Mesenchymal stem cell (in vitro differentiated cells and primary cell): ENCODE results near the gene FHIT.

ENCODE experiments used
- DNase-seq: peaks from one replicate; pipeline ENCODE4 v3.0.0-alpha.2; 2013
- H2AFZ ChIP-seq: one replicate; pipeline ENCODE4 v1.6.1; 2013; ENCODE audit warnings: low read depth, mild to moderate bottlenecking, control low read depth, inconsistent platforms, low read length, moderate library complexity
- H2AK5ac ChIP-seq: 2 replicates; pipeline ENCODE4 v1.6.1; 2013; ENCODE audit warnings: low read length, moderate library complexity, mild to moderate bottlenecking, inconsistent platforms; ENCODE audit not compliant: severe bottlenecking
- H2BK120ac ChIP-seq: one replicate; pipeline ENCODE4 v1.6.1; 2013; ENCODE audit warnings: low read depth, mild to moderate bottlenecking, inconsistent platforms, low read length, moderate library complexity
- H2BK12ac ChIP-seq, 2 experiments: one replicate each; pipeline ENCODE4 v1.6.1; 2013; ENCODE audit warnings: inconsistent platforms in 2 of 2, low read length in 2 of 2, mild to moderate bottlenecking in 2 of 2, moderate library complexity in 2 of 2, control low read depth in 1 of 2
- H2BK15ac ChIP-seq: one replicate; pipeline ENCODE4 v1.6.1; 2013; ENCODE audit warnings: mild to moderate bottlenecking, low read depth, inconsistent platforms; ENCODE audit not compliant: poor library complexity, severe bottlenecking
- H2BK5ac ChIP-seq: 2 replicates; pipeline ENCODE4 v1.6.1; 2013; ENCODE audit warnings: low read depth, mild to moderate bottlenecking, low read length, control low read depth, inconsistent platforms; ENCODE audit not compliant: poor library complexity, severe bottlenecking
- H3K14ac ChIP-seq, 2 experiments: one replicate each; pipeline ENCODE4 v1.6.1; 2013; ENCODE audit warnings: inconsistent platforms in 2 of 2, low read length in 2 of 2, control low read depth in 1 of 2, mild to moderate bottlenecking in 1 of 2, moderate library complexity in 1 of 2
- H3K18ac ChIP-seq, 2 experiments: one replicate each; pipeline ENCODE4 v1.6.1; 2013; ENCODE audit warnings: inconsistent platforms in 2 of 2, low read length in 2 of 2, control low read depth in 1 of 2, low read depth in 1 of 2, mild to moderate bottlenecking in 1 of 2
- H3K23ac ChIP-seq, 2 experiments: one replicate each; pipeline ENCODE4 v1.6.1; 2013; ENCODE audit warnings: inconsistent platforms in 2 of 2, low read length in 2 of 2, mild to moderate bottlenecking in 2 of 2, moderate library complexity in 2 of 2, control low read depth in 1 of 2
- H3K27ac ChIP-seq: 2 replicates; pipeline ENCODE4 v1.5.1; 2013; ENCODE audit warnings: mild to moderate bottlenecking, moderate library complexity, low read length, control low read depth, inconsistent platforms; ENCODE audit not compliant: poor library complexity, severe bottlenecking
- H3K27me3 ChIP-seq, 2 experiments: 2 replicates each; pipeline versions ENCODE4 v1.6.1 to v1.7.0; 2013; ENCODE audit warnings: low read length in 2 of 2, mild to moderate bottlenecking in 2 of 2, moderate library complexity in 2 of 2, control low read depth in 1 of 2, inconsistent platforms in 1 of 2; ENCODE audit not compliant: control insufficient read depth in 1 of 2, insufficient read depth in 1 of 2
- H3K36me3 ChIP-seq, 2 experiments: 2 replicates each; pipeline versions ENCODE4 v1.6.1 to v1.7.0; 2013; ENCODE audit warnings: low read length in 2 of 2, control low read depth in 1 of 2, inconsistent platforms in 1 of 2, low read depth in 1 of 2, mild to moderate bottlenecking in 1 of 2; ENCODE audit not compliant: insufficient read depth in 2 of 2, control insufficient read depth in 1 of 2
- H3K4ac ChIP-seq, 2 experiments: one replicate each; pipeline ENCODE4 v1.6.1; 2013; ENCODE audit warnings: inconsistent platforms in 2 of 2, low read length in 2 of 2, mild to moderate bottlenecking in 2 of 2, moderate library complexity in 2 of 2, control low read depth in 1 of 2, low read depth in 1 of 2
- H3K4me1 ChIP-seq: 2 replicates; pipeline ENCODE4 v1.6.1; 2013; ENCODE audit warnings: low read depth, low read length, control low read depth; ENCODE audit not compliant: control insufficient read depth, insufficient read depth
- H3K4me2 ChIP-seq: 2 replicates; pipeline ENCODE4 v1.6.1; 2013; ENCODE audit warnings: low read length, mild to moderate bottlenecking, inconsistent platforms; ENCODE audit not compliant: poor library complexity, severe bottlenecking
- H3K4me3 ChIP-seq, 2 experiments: 2 replicates each; pipeline versions ENCODE4 v1.5.1 to v1.7.0; 2013; ENCODE audit warnings: low read length in 2 of 2, mild to moderate bottlenecking in 2 of 2, control low read depth in 1 of 2, low read depth in 1 of 2; ENCODE audit not compliant: insufficient read depth in 1 of 2
- H3K79me1 ChIP-seq: replicated peaks from 2 replicates; pipeline ENCODE4 v1.6.1; 2013; ENCODE audit warnings: mild to moderate bottlenecking, control low read depth, low read length, inconsistent platforms; ENCODE audit not compliant: poor library complexity, severe bottlenecking
- H3K9ac ChIP-seq: 2 replicates; pipeline ENCODE4 v1.7.0; 2013; ENCODE audit warnings: mild to moderate bottlenecking, low read length, moderate library complexity
- H3K9me3 ChIP-seq: 2 replicates; pipeline ENCODE4 v1.7.0; 2013; ENCODE audit warnings: mild to moderate bottlenecking, low read length; ENCODE audit not compliant: control insufficient read depth
- H4K8ac ChIP-seq: one replicate; pipeline ENCODE4 v1.6.1; 2013; ENCODE audit warnings: inconsistent platforms, mild to moderate bottlenecking, low read length, moderate library complexity
- H4K91ac ChIP-seq: one replicate; pipeline ENCODE4 v1.6.1; 2013; ENCODE audit warnings: mild to moderate bottlenecking, low read length, inconsistent platforms
- WGBS: methylation state at CpG from one replicate; pipeline ENCODE4 v1.1.7; 2013; ENCODE audit warnings: mixed read lengths; 5-methylcytosine and 5-hydroxymethylcytosine counted together

FHIT gene

DNA sequence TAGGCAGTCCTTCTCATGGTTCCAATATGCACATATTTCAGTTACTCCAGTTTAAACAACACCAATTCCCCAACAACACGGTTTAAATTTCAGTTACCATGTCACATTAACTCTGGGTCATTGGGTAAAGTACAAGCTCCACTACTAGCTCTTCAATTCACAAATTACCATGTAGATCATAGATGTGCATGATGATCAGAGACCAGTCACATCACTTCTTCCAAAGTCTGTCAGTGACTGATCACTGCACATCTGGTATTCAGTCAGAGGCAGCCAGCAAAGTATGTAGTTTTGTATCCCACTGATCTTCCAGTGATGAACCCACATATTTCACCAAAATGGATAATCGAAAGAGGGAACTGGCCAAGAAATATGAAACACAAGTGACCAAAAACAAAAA, 1223.0 kb downstream of the FHIT start:
- Histone ChIP-seq H2AK5ac (no peak overlapping the region), H2BK15ac (no peak overlapping the region), H3K4me1 (no peaks in the 10 kb centered on the region), H3K4me2 (no peak overlapping the region), H3K18ac (no peak overlapping the region), H2BK12ac (no peak overlapping the region), H3K27ac (no peak overlapping the region), H3K23ac (no peak overlapping the region), H3K79me1 (no peaks in the 10 kb centered on the region), H2BK5ac (no peak overlapping the region), H3K4ac (no peak overlapping the region), H4K91ac (no peak overlapping the region), H3K36me3 (no peaks in the 10 kb centered on the region), H4K8ac (no peak overlapping the region), H3K9me3 (no peaks in the 10 kb centered on the region), H2BK120ac (no peak overlapping the region), H3K4me3 (no peak overlapping the region), H3K9ac (no peak overlapping the region), H2AFZ (no peak overlapping the region), H3K14ac (no peak overlapping the region), H3K27me3 (no peaks in the 10 kb centered on the region)
- no peak for DNase-seq
- WGBS: 37% methylated on average over 1 of the region's 2 CpGs

DNA sequence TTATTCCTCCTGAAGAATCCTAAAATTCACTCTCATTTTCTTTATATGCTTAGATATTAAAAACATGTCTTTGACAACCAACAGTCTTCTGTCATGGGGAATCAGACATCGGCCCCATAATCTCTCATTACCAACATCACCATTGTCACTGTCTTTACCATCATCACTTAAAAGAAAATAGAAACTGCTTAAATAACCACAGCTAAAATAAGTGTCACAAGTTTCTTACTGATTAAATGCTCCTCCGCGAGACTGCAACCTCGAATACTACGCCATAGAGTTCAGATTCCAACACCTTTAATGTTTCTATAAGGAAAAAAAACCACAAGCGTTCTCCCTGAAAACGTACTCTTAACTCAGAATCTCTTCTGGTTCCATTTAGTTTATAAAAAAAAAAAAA, 1223.9 kb downstream of the FHIT start:
- Histone ChIP-seq H3K79me1 (no peaks in the 10 kb centered on the region), H3K23ac (no peak overlapping the region), H3K4me1 (no peaks in the 10 kb centered on the region), H3K4me2 (no peak overlapping the region), H3K9me3 (no peaks in the 10 kb centered on the region), H3K14ac (no peak overlapping the region), H4K91ac (no peak overlapping the region), H2BK12ac (no peak overlapping the region), H2BK5ac (no peak overlapping the region), H3K4ac (no peak overlapping the region), H2AK5ac (no peak overlapping the region), H2AFZ (no peak overlapping the region), H2BK15ac (no peak overlapping the region), H3K27ac (no peak overlapping the region), H3K27me3 (no peaks in the 10 kb centered on the region), H3K4me3 (no peak overlapping the region), H3K9ac (no peak overlapping the region), H4K8ac (no peak overlapping the region), H3K18ac (no peak overlapping the region), H2BK120ac (no peak overlapping the region), H3K36me3 (no peaks in the 10 kb centered on the region)
- no peak for DNase-seq
- 96% methylated on average over 5 of the region's 7 CpGs for WGBS

DNA sequence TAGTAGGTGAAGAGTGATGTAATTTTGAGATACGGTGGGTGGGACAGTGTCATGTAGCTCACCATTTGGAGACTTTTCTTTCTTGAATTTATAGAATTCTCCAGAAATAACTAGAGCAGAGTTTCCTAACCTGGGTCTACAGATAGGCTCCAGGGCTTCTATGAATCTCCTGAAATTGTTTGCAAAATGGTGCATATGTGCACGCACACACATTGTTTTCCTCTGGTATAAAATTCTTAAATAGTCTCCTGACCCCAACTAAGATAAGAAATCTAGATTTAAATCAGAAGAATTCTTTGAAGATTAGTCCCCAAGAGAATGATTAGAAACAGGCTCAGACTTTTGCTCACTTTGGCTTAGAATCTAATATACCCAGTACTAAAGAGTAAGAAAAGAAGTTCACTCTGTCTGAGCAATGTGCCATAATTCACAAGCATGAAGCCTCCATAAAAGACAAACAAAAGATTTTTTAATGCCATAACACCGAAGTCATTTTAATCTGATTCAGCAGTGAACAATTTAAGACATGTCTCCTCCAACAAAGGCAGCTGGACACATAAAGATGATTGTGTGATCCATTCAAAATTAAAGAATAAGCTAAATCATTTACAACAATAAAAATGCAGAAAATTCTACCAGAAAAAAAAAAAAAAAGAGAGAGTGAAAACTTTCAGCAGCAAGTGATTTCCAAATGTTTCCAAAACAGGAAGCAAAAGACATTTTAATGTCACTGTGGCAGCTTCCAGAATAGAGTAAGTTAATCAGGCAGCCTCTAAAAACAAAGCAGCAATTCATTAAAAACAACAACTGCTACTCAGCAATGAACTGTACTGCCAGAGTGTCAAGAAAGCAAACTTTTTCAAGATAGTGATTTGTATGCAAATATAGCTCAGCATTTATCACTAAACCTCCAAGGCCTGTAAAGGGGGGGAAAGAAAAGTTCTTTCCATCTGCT, 1225.9 kb downstream of the FHIT start:
- Histone ChIP-seq H3K23ac (no peak overlapping the region), H3K27me3 (no peaks in the 10 kb centered on the region), H4K91ac (no peak overlapping the region), H3K79me1 (no peaks in the 10 kb centered on the region), H3K18ac (no peak overlapping the region), H3K4ac (no peak overlapping the region), H2BK5ac (no peak overlapping the region), H3K4me3 (no peak overlapping the region), H3K9me3 (no peaks in the 10 kb centered on the region), H3K9ac (no peak overlapping the region), H3K36me3 (no peaks in the 10 kb centered on the region), H2AK5ac (no peak overlapping the region), H2BK15ac (no peak overlapping the region), H3K4me1 (no peaks in the 10 kb centered on the region), H2BK120ac (no peak overlapping the region), H3K4me2 (no peak overlapping the region), H4K8ac (no peak overlapping the region), H2BK12ac (no peak overlapping the region), H3K14ac (no peak overlapping the region), H2AFZ (no peak overlapping the region), H3K27ac (no peak overlapping the region)
- WGBS: 73% methylated on average over 3 of the region's 3 CpGs
- no peak for DNase-seq

DNA sequence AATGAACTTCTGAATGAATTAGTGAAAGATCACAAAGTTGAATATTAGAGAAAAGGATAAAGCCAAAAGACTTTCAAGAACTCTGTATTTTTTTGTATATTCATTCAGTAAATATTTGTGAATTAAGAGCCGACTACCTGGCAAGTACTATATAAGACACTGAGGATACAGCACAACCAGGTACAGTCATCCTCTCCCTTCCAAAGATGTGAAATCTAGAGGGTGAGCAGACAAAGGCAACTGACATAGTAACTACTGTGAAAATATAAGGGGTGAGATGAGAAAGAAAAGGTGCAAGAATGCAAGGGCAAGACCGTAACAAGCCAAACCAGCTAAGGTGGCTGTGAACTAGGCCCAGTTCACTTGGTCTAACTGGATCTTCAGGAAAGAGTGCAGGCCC, 1226.9 kb downstream of the FHIT start:
- Histone ChIP-seq H2BK120ac (no peak overlapping the region), H3K4ac (no peak overlapping the region), H3K9ac (no peak overlapping the region), H3K14ac (no peak overlapping the region), H2BK5ac (no peak overlapping the region), H3K27ac (no peak overlapping the region), H3K9me3 (no peaks in the 10 kb centered on the region), H3K4me1 (no peaks in the 10 kb centered on the region), H2AFZ (no peak overlapping the region), H3K79me1 (no peaks in the 10 kb centered on the region), H3K4me3 (no peak overlapping the region), H2AK5ac (no peak overlapping the region), H3K23ac (no peak overlapping the region), H4K8ac (no peak overlapping the region), H3K4me2 (no peak overlapping the region), H4K91ac (no peak overlapping the region), H2BK12ac (no peak overlapping the region), H3K27me3 (no peaks in the 10 kb centered on the region), H3K18ac (no peak overlapping the region), H2BK15ac (no peak overlapping the region), H3K36me3 (no peaks in the 10 kb centered on the region)
- WGBS: 97% methylated on average over 1 of the region's 2 CpGs
- DNase-seq: no peak
